ENCODE results near the gene GARNL3. TPM values are rescaled to one million over a fixed set of nuclear protein-coding genes. Genes with fewer than 3 reads are reported as not detected.

The GARNL3 gene
- total RNA-seq, 4 donors from 2014 or later: 8.9 to 17.9 (median 12.2) TPM

DNA sequence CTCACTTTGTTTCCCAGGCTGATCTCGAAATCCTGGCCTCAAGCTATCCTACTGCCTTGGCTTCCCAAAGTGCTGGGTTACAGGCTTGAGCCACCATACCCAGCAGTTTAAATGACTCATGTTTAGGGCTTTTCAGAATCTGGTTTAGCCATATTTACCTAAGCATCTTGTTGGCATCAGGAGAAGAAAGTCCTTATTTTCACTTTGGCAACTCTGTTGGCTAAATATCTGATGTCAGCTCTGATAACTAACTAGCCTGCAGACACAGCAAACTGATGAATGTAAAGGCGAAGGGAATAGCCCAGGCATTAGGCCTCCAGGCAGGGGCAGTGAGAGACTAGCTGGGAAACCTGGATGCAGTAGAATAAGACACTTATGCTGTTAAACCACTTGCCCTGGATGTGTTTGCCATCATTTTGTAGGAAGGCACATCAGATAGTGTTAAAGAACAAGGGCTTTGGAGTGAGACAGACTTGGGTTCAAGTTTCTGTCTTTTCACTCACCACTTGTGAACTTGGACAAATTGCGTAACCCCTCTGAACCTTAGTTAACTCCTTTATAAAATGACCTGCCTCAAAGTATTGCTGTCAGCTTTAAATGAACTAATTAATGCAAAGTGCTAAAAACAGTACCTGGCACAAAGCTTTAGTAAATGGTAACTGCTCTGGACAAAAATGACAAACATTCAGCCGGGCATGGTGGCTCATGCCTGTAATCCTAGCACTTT, 34.7 kb upstream of the GARNL3 start:
- intact Hi-C loops (cut with DNase I): no loop called here
- H3K27me3 ChIP-seq: no peaks in the 10 kb centered on the region
- no peaks in the 10 kb centered on the region for H3K36me3 ChIP-seq
- no peak overlapping the region for H3K27ac ChIP-seq (replicated peaks in 1 of 4)
- H3K4me1 ChIP-seq: peaks cover 6 to 36% (median 33%) of the 10 kb centered on the region in 4 donors
- H3K4me3 ChIP-seq: no peak overlapping the region
- H3K9me3 ChIP-seq: no peaks in the 10 kb centered on the region
- no peak for DNase-seq (ENCODE audit: extremely low spot score)
- 92% methylated on average over 4 of the region's 4 CpGs for WGBS
- no peak for TF ChIP-seq POLR2AphosphoS5 (IDR thresholded peaks at IDR 0.05)
- TF ChIP-seq POLR2A (IDR thresholded peaks at IDR 0.05; ENCODE audit: low read depth): no peak
- TF ChIP-seq, protein P1, sequence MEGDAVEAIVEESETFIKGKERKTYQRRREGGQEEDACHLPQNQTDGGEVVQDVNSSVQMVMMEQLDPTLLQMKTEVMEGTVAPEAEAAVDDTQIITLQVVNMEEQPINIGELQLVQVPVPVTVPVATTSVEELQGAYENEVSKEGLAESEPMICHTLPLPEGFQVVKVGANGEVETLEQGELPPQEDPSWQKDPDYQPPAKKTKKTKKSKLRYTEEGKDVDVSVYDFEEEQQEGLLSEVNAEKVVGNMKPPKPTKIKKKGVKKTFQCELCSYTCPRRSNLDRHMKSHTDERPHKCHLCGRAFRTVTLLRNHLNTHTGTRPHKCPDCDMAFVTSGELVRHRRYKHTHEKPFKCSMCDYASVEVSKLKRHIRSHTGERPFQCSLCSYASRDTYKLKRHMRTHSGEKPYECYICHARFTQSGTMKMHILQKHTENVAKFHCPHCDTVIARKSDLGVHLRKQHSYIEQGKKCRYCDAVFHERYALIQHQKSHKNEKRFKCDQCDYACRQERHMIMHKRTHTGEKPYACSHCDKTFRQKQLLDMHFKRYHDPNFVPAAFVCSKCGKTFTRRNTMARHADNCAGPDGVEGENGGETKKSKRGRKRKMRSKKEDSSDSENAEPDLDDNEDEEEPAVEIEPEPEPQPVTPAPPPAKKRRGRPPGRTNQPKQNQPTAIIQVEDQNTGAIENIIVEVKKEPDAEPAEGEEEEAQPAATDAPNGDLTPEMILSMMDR (IDR thresholded peaks at IDR 0.05): no peak
- no peak for TF ChIP-seq EP300 (IDR thresholded peaks at IDR 0.05)

DNA sequence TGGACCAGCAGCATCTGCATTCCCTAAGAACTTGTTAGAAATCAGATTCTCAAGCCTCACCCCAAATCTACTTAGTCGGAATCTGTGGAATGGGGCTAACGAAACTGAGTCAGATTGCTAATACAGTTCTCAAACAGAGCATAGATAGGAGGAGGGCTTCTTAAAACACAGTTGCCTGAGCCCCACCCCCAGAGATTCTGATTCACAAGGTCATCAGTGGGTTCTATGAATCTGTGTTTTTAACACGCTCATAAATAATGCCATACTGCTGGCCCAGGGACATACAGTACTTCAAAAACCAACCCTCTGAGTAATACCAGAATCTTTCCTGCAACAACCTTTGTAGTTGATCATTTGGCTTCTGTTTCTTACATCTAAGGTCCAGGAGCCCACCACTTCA, 32.9 kb upstream of the GARNL3 start:
- intact Hi-C loops (cut with DNase I): no loop called here
- Histone ChIP-seq H3K27ac (replicated peaks in 1 of 4) (no peak overlapping the region), H3K27me3 (no peaks in the 10 kb centered on the region), H3K4me3 (no peak overlapping the region), H3K4me1 (peaks cover 0 to 26% (median 20%) of the 10 kb centered on the region in 4 donors), H3K36me3 (no peaks in the 10 kb centered on the region), H3K9me3 (no peaks in the 10 kb centered on the region)
- DNase-seq (ENCODE audit: extremely low spot score): no peak
- 95% methylated on average over 3 of the region's 3 CpGs for WGBS
- TF ChIP-seq, protein P1 (IDR thresholded peaks at IDR 0.05): no peak
- no peak for TF ChIP-seq POLR2AphosphoS5 (IDR thresholded peaks at IDR 0.05)
- no peak for TF ChIP-seq POLR2A (IDR thresholded peaks at IDR 0.05; ENCODE audit: low read depth)
- TF ChIP-seq EP300 (IDR thresholded peaks at IDR 0.05): no peak

DNA sequence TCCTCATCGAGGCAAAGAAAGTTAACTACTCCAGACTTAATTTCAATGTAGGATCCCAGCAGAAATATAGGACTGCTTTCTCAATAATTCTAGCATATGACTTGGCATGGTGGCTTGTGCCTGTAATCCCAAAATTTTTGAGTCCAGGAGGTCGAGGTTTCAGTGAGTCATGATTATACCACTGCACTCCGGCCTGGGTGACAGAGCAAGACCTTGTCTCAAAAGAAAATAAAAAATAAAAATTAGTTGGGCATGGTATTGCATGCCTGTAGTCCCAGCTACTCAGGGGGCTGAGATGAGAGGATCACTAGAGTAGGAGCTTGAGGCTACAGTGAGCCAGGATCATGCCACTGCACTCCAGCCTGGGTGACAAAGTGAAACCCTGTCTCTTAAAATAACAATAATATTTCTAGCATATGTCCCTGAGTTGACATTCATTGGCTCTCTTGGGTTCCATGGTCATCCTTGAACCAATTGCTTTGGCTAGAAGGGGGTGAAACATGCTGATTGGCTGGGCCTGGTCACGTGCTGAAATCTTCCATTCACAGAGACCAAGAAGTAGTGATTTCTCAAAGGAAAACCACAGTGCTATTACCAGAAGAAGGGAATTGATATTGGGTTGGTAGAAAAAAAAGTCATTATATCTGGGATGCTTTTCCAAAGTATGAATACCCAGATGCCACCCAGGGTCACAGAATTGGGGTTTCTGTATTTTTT, 31.6 kb upstream of the GARNL3 start:
- H3K27me3 ChIP-seq: no peaks in the 10 kb centered on the region
- H3K4me3 ChIP-seq: no peak overlapping the region
- no peak for DNase-seq (ENCODE audit: extremely low spot score)
- TF ChIP-seq POLR2AphosphoS5 (IDR thresholded peaks at IDR 0.05): no peak
- TF ChIP-seq EP300 (IDR thresholded peaks at IDR 0.05): no peak
- no peak for TF ChIP-seq POLR2A (IDR thresholded peaks at IDR 0.05; ENCODE audit: low read depth)
- TF ChIP-seq, protein P1 (IDR thresholded peaks at IDR 0.05): no peak
- peak overlapping the region; percentile 16 to 61 (median 42) for H3K27ac ChIP-seq (replicated peaks in 1 of 4)
- intact Hi-C loops (cut with DNase I): no loop called here
- no peaks in the 10 kb centered on the region for H3K9me3 ChIP-seq
- H3K4me1 ChIP-seq: peaks cover 0 to 24% (median 18%) of the 10 kb centered on the region in 4 donors
- 88% methylated on average over 4 of the region's 4 CpGs for WGBS
- peaks cover 0 to 9% (median 0%) of the 10 kb centered on the region in 4 donors for H3K36me3 ChIP-seq

DNA sequence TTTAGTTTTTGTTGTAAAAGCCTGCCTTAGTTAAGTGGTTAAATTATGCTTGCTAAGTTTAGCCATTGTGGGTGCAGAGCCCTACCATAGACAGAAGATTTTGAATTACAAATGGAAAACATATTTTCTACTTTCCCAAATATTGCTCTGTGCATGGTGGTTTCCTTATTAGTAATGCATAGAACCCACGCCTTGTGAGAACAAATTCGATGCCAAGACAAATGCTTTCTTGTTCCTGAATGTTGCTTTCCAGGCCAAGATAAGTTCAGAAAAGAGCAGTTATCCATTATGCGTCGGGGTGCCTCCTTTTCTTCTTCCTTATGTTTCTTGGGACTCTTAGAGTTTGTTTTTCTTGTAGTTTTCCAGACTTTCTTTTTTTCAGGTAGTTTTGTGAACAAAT, 31.0 kb upstream of the GARNL3 start:
- H3K9me3 ChIP-seq: no peaks in the 10 kb centered on the region
- TF ChIP-seq POLR2A (IDR thresholded peaks at IDR 0.05; ENCODE audit: low read depth) (no peak), POLR2AphosphoS5 (IDR thresholded peaks at IDR 0.05) (no peak), EP300 (IDR thresholded peaks at IDR 0.05) (no peak)
- TF ChIP-seq, protein P1 (IDR thresholded peaks at IDR 0.05): no peak
- H3K27ac ChIP-seq (replicated peaks in 1 of 4): peak overlapping the region; percentile 16 to 61 (median 55)
- WGBS: 60% methylated on average over 4 of the region's 4 CpGs
- no peak overlapping the region for H3K4me3 ChIP-seq
- intact Hi-C loops (cut with DNase I): no loop called here
- peaks cover 0 to 9% (median 0%) of the 10 kb centered on the region in 4 donors for H3K36me3 ChIP-seq
- H3K4me1 ChIP-seq: peaks cover 0 to 24% (median 18%) of the 10 kb centered on the region in 4 donors
- H3K27me3 ChIP-seq: no peaks in the 10 kb centered on the region
- no peak for DNase-seq (ENCODE audit: extremely low spot score)
